Measurements from ENCODE around the gene CYP24A1.

DNA sequence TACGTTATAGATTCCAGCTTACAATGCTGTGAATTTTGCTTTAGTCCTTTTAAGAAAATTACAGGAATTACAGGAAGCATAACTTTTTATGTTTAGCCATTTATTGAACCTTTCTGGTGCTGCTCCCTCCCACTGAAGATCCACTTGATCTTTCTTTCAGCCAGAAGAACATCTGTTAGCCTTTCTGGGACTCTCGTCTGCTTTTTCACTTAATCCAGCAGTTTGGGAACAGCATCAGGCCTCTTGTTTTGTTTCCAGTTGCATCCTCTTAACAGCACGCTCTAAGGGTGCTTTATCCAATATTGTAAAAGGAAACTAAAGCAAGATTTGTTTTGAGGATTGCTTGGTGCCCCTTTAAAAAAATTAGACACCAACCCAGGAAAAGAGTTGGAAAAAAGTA is 10.3 kb upstream of the CYP24A1 start:
- TF ChIP-seq, protein P1, sequence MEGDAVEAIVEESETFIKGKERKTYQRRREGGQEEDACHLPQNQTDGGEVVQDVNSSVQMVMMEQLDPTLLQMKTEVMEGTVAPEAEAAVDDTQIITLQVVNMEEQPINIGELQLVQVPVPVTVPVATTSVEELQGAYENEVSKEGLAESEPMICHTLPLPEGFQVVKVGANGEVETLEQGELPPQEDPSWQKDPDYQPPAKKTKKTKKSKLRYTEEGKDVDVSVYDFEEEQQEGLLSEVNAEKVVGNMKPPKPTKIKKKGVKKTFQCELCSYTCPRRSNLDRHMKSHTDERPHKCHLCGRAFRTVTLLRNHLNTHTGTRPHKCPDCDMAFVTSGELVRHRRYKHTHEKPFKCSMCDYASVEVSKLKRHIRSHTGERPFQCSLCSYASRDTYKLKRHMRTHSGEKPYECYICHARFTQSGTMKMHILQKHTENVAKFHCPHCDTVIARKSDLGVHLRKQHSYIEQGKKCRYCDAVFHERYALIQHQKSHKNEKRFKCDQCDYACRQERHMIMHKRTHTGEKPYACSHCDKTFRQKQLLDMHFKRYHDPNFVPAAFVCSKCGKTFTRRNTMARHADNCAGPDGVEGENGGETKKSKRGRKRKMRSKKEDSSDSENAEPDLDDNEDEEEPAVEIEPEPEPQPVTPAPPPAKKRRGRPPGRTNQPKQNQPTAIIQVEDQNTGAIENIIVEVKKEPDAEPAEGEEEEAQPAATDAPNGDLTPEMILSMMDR (IDR thresholded peaks at IDR 0.05): no peak
- no peak for TF ChIP-seq POLR2AphosphoS5 (IDR thresholded peaks at IDR 0.05; ENCODE audit: insufficient read depth in 1 of 2, low read depth in 1 of 2)
- TF ChIP-seq POLR2A (IDR thresholded peaks at IDR 0.05): no peak
